Body of pancreas (tissue), 4 donors: Measurements from ENCODE around the gene CCSER1.

Experiments used
- CTCF ChIP-seq, 7 experiments: fragments of 450-650 bp in 4 of 7; fragments of 200-600 bp in 3 of 7; sonication (generic) in 3 of 7; IDR thresholded peaks; one replicate each; pipeline ENCODE4 v1.5.1; 2016 to 2019; ENCODE audit warnings: antibody characterized with exemption in 7 of 7
- POLR2A ChIP-seq, 3 donors: fragments of 450-650 bp; IDR thresholded peaks; one replicate each; pipeline ENCODE4 v1.6.1; 2016; ENCODE audit warnings: antibody characterized with exemption in 3 of 3, mild to moderate bottlenecking in 2 of 3

- TF ChIP-seq POLR2A (IDR thresholded peaks at IDR 0.05) (no peak), CTCF (IDR thresholded peaks at IDR 0.05) (no peak)
Observed at GRCh38 chr4:91577864-91578263, 1450.7 kb downstream of the CCSER1 start.
